ENCODE results near the gene MSI2. TPM values are rescaled to one million over a fixed set of nuclear protein-coding genes. Genes with fewer than 3 reads are reported as not detected.

MSI2 gene
- total RNA-seq, 1 donor from 2014 or later: 8.3 TPM

GRCh38 chr17:57477522-57478362 lies 221.4 kb downstream of the MSI2 start:
- no peak for DNase-seq (ENCODE audit: low read depth in 2 of 2)

- DNase-seq (ENCODE audit: low read depth in 2 of 2): no peak
Observed at GRCh38 chr17:57478478-57479250, 222.3 kb downstream of the MSI2 start.

DNA sequence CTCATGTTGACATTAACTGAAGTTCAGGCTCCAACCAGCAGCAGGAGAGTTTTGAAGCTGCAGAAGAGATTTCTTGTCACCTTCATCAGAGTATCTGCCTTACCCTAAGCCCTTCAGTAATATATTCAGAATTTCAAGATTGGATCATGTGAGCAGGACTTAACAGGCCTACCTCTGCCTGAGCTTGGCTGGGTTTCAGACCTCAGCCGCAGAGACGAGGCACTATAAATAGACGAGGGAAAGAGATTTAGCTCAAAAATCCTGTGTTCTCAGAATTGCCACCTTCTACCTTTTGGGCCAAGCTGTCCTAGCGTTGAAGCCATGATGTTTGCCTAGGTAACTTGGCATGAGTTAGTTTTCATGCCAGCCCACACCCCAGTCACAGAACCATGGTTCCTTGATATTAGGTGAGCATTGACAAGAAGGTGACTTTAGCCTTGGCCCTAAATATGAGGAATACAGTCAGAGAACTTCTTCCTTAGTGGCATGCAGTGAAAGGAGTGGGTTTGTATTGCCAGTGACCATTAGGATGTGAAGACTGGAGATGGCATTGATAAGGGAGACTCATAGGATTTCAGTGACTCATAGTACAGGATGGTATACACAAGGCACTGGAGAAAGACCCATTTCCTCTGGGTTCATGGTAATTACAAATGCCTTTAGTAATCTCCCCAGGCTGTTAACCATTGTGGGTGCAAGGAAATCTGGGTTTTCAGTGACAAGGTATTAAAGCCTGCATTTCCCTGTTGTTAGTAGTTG lies 224.3 kb downstream of the MSI2 start:
- DNase-seq (ENCODE audit: low read depth in 2 of 2): peak in 1 of 2 donors; percentile 72

DNA sequence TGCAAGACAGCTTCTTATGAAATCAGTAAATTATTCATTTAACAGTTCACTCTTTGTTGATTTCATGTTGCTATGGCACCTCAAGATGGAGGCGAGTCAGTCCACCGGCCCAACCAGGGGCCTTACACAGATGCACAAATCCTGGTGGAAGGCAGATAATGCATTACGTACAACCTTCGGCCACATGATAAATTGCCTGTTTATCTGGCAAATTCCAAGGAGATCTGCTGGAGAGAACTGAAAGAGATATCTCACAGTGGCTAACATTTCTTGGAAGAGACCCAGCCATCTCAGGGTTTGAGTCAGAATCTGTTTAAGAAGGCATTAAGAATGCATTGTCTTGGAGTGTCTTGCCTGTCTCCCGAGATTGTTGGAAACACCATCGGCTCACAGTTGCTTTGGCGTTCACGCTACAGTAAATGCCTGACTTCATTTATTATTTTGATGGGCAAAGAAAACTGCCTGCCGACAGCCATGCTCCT lies 225.6 kb downstream of the MSI2 start:
- DNase-seq (ENCODE audit: low read depth in 2 of 2): peak in 1 of 2 donors; percentile 94

- DNase-seq (ENCODE audit: low read depth in 2 of 2): no peak
Observed at GRCh38 chr17:57482657-57483056, 226.3 kb downstream of the MSI2 start.

DNA sequence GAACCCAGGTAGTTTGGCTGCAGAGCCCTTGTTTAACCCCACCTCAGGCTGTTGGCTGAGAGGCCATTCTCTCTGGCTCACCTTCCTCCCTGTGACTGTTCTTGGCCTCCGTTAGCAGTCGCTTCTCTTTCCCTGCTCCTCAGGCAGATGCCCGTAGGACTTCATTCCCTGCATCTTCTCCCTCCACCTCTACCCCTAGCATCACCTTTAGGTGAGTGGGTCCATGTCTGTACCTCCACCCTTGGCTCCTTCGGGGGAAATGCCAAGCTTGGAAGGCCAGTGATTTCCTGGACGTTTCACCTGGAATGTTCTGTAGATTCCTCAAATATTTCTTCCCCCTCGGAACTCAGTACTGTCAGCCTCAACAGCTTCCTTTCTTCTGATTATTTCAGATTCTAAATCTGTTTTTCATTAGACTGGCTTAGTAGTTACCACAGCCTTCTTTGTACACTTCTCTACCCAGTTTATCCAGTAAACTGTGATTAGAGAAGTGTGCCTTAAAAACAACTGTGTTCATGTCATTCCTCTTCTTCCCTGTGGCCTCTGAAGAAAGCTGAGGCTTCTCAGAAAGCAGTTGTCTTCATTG lies 227.9 kb downstream of the MSI2 start:
- DNase-seq (ENCODE audit: low read depth in 2 of 2): no peak

DNA sequence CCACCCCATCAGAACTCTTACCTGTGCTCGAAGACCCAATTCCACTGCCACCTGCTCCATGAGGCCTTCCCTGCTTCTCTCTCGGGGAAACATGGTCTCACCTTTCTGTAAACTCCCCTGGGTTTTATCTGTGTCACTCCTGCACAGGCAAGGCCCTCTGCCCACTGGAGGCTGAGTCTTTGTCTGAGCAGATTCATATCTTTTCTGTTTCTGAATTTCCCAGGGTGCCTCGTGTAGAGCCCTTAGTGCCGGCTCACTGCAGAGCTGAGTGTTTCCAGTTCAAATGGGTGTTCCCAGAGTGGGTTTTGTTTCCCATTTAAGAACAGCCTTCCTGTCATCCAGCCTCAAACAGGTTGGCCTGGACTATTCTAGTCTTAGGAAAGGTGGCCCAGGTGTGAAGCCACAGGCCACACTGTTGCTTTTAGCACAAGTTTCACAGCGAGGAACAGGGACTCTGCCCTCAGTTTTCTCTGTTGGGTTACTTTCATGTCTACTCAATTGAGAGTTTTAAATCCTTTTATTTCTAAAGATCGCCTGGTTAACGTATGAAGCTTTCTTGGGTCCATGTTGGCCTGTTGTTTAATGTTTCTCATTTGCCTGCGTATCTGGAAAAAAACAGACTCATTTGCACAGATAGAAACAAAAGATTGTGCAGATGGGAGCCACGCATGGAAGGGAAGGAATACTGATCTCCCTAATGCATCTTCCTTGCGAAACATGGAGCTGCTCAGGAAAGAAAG lies 228.7 kb downstream of the MSI2 start:
- no peak for DNase-seq (ENCODE audit: low read depth in 2 of 2)

DNA sequence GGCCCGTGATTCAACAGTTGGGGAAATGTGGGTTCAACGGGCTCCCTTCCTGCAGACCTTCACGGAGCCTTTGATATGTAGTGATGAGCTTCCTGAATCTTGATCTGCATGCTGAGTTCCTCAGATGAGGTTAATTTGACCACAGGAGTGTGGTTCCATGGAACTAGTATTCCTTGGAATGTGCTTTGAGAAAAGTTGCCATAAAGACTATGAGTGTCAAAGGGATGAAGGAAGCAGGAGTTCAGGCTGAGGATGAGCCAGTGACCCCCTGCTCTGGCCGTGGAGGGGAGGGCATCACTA lies 229.2 kb downstream of the MSI2 start:
- DNase-seq (ENCODE audit: low read depth in 2 of 2): peak in 1 of 2 donors; percentile 42

GRCh38 chr17:57485916-57486881 lies 229.9 kb downstream of the MSI2 start:
- no peak for DNase-seq (ENCODE audit: low read depth in 2 of 2)

DNA sequence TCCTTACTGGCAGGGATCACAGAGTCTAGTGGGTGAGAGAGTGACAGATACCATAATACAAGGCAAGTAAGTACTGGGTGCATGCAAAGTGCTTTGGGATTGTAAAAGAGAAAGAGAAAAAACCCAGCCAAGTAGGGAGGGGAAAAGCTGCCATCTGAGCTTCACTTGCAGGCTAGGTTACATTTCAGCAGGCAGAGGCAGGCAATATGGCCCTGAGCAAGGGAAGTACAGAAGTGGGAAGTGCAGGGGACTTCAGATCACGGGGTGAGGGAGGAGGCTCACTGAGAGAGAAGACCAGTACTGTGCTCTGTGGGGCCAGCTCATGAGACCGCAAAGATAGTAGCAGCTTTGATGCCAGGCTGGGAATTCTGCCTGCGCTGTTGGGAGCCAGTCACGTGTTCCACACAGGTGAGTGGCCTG lies 230.6 kb downstream of the MSI2 start:
- no peak for DNase-seq (ENCODE audit: low read depth in 2 of 2)

DNA sequence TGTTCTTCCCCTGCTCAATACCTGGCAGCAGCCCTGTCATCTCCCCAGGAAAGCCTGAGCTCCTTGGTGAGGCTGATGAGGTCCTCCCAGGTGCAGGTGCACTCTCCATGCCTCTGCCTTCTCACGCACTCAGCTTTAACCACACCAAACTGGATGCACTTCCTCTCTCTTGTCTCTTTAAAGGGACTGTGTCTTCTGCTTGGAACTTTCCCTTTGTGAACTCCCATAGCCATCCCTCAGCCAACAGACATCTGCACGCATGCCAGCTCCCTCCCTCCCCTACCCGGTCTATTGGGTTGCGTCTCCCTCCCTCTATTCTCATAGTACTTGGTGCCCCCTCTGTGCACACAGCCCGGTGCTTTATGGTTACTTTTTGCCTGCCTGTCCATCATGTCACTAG lies 231.2 kb downstream of the MSI2 start:
- no peak for DNase-seq (ENCODE audit: low read depth in 2 of 2)

- no peak for DNase-seq (ENCODE audit: low read depth in 2 of 2)
Observed at GRCh38 chr17:57488856-57489255, 232.5 kb downstream of the MSI2 start.

DNA sequence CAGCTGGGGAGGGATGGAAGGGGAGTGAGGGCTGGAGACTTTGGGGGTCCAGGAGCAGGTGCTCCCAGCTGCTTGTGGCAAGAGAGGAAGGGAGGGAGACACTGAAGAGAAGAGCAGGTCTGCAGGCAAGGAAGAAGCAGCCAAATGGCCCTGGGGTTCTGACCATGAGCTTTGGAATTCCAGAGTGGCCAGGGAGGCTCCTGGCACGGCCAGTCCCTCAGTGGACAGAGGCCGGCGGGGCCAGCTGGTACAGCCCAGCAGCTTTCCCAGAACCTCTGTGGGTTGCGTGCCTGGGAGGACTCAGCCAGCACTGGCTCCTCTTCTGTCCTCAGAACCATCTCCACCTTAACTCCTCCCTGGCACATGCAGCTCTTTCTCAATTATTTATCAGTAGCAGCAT lies 233.0 kb downstream of the MSI2 start:
- DNase-seq (ENCODE audit: low read depth in 2 of 2): no peak

DNA sequence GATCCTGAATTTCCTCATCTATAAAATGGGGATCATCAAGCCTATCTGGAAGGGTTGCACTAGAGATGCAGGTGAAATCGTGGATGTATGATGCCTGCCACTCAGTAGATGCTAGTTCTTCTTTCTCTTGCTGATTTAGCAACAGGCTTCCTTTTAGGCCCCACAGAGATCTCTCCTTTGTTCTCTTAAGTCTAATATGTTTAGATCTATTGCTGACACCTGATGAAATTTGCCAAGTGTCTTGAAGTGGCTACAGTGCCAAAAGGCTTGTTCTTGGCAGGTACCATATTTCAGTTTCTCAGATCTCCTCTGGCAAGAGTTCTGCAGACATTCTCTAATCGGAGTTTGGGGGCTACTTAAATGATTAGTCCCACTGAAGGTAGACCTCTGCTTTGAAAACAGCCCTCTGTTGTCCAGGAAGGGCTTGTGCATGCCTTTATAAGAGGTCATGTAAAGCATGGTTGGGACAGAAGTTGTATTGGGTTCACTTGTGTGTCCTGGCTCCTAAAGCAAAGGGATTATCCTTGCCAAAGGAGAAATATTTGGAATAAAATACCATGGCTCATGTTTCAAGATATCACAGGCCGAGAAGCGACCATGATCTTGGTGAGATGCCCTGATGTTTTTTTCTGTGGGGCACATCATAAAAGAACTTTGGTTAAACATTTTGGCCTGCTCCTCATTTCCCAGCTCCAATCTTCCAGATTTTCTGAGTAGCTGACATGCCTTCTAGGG lies 234.0 kb downstream of the MSI2 start:
- no peak for DNase-seq (ENCODE audit: low read depth in 2 of 2)

DNA sequence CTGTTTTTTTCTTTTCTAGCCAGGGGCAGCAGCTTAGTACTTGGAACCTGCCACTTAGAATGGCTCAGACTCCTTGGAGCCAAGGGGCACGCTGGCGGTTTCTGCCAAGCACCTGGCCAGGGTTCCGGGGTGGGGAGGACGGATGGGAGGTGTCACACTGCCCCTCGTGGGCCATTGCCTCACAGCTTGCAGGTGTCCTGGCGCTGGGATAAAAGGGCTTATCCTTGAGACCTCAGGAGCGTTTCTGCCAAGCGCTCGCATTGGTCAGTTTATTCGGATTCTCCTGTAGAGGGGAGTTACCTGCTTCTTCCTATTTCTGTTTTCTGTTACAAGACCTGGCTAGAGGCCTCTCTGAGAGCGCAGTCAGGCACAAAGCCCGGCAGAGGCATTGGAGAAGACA lies 234.6 kb downstream of the MSI2 start:
- DNase-seq (ENCODE audit: low read depth in 2 of 2): no peak

- DNase-seq (ENCODE audit: low read depth in 2 of 2): no peak
Observed at GRCh38 chr17:57493171-57493570, 236.8 kb downstream of the MSI2 start.

- DNase-seq (ENCODE audit: low read depth in 2 of 2): no peak
Observed at GRCh38 chr17:57493625-57494024, 237.3 kb downstream of the MSI2 start.

DNA sequence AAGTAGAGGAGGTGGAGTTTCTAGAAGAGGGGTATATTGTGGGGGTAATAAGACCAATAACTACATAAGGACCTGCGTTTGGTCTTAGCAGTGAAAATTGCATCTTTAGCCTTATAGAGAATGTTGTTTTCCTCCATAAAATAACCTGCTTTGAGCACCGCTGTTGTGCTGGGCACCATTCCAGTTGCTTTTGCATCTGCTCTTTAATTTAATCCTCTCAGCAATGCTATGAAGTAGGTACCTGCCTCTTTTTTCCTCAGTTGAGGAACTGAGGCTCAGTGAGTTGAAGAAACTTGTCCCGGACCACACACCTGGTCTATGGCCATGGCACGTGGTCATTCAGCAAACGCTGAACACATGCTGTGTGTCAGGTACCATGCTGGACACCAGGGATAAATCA lies 238.1 kb downstream of the MSI2 start:
- no peak for DNase-seq (ENCODE audit: low read depth in 2 of 2)

GRCh38 chr17:57495771-57496170 lies 239.4 kb downstream of the MSI2 start:
- no peak for DNase-seq (ENCODE audit: low read depth in 2 of 2)
